A549 treated with GW870086 at 1 μM for 4 hours (cell line): ENCODE results near the gene NOLC1. TPM values are rescaled to one million over a fixed set of nuclear protein-coding genes. Genes with fewer than 3 reads are reported as not detected.

Experiments used
- total RNA-seq: library from RNA; stranded (reverse); fragments of 200-300 nt; extraction: Qiagen RNA extraction; gene quantifications from 5 replicates; pipeline ENCODE4 v1.2.3, GENCODE V29; 2022; ENCODE audit warnings: low read depth

The NOLC1 gene
- total RNA-seq = 160 to 171 TPM (median 166 TPM) in 5 replicates

GRCh38 chr10:102151774-102152544 lies at the start of gene NOLC1:
Gene NOLC1 (plus strand): TSS chr10:102152389. CDS start chr10:102152411, 22 bp downstream.

GRCh38 chr10:102120142-102120990 lies 31.8 kb upstream of the NOLC1 start, which contains the start of gene LDB1:
Gene LDB1 (minus strand): TSS chr10:102120368. CDS start chr10:102120110, 258 bp downstream.

GRCh38 chr10:102132563-102133372 lies 19.4 kb upstream of the NOLC1 start, which contains the start of gene PPRC1:
Gene PPRC1 (plus strand): TSS chr10:102133040. CDS start chr10:102133069, 29 bp downstream.

Other genes starting within 250 kb of the NOLC1 start
- 10.0 to 12.2 TPM (median 11.1 TPM) in 5 replicates for gene ARMH3, start 96.2 kb upstream of the NOLC1 start, total RNA-seq
- 27.0 to 37.5 TPM (median 34.4 TPM) in 5 replicates for gene HPS6, start 87.0 kb upstream of the NOLC1 start, total RNA-seq
- gene LDB1, start 32.0 kb upstream of the NOLC1 start, total RNA-seq = 28.2 to 36.5 TPM (median 35.1 TPM) in 5 replicates
- gene PPRC1, start 19.3 kb upstream of the NOLC1 start, total RNA-seq = 44.0 to 59.5 TPM (median 55.9 TPM) in 5 replicates
- gene ELOVL3, start 73.9 kb downstream of the NOLC1 start, total RNA-seq = 0.14 to 0.45 TPM (median 0.27 TPM) in 4 of 5 replicates, not detected in the other
- 0.40 to 0.89 TPM (median 0.85 TPM) in 5 replicates for gene PITX3, start 89.1 kb downstream of the NOLC1 start, total RNA-seq
- 21.8 to 25.4 TPM (median 23.2 TPM) in 5 replicates for gene GBF1, start 93.1 kb downstream of the NOLC1 start, total RNA-seq
- gene NFKB2, start 243.3 kb downstream of the NOLC1 start, total RNA-seq = 41.1 to 61.6 TPM (median 54.5 TPM) in 5 replicates